GM19372 (cell line): ENCODE measurements around the gene BLCAP.
"Not testable (repeated sequence)": the region's sequence is repeated elsewhere in the genome, so short reads cannot be mapped to it uniquely, and the experiment has no call there.

Experiments
- ATAC-seq: cut with Tn5 transposase; IDR thresholded peaks from one replicate; pipeline ENCODE4 v1.9.1; 2021; ENCODE audit warnings: mild to moderate bottlenecking, low read depth, moderate library complexity; ENCODE audit not compliant: unreplicated experiment

BLCAP gene

GRCh38 chr20:37527638-37528445 is at the start of gene BLCAP:
Gene BLCAP (minus strand): TSS chr20:37527876. CDS start chr20:37519174, 8,702 bp downstream.
- ATAC-seq = peak; percentile 66

GRCh38 chr20:37577436-37577835 is 49.8 kb upstream of the BLCAP start:
- ATAC-seq = not testable (repeated sequence)

- ATAC-seq = no peak
These were observed 49.2 kb upstream of the BLCAP start for GRCh38 chr20:37576911-37577310.

- ATAC-seq = no peak
These were observed 48.2 kb upstream of the BLCAP start for GRCh38 chr20:37575884-37576283.

GRCh38 chr20:37574199-37574890 is 46.7 kb upstream of the BLCAP start:
- no peak for ATAC-seq

GRCh38 chr20:37573626-37574198 is 46.0 kb upstream of the BLCAP start:
- no peak for ATAC-seq

GRCh38 chr20:37571033-37571432 is 43.4 kb upstream of the BLCAP start:
- no peak for ATAC-seq

- ATAC-seq = no peak
These were observed 42.7 kb upstream of the BLCAP start for GRCh38 chr20:37570419-37570818.

GRCh38 chr20:37567671-37568588 is 40.3 kb upstream of the BLCAP start:
- no peak for ATAC-seq

GRCh38 chr20:37567331-37567665 is 39.6 kb upstream of the BLCAP start:
- no peak for ATAC-seq

- no peak for ATAC-seq
These were observed 39.1 kb upstream of the BLCAP start for GRCh38 chr20:37566590-37567330.

GRCh38 chr20:37565134-37565811 is 37.6 kb upstream of the BLCAP start:
- ATAC-seq = no peak

GRCh38 chr20:37564388-37565133 is 36.9 kb upstream of the BLCAP start:
- ATAC-seq = no peak

- ATAC-seq = no peak
These were observed 36.3 kb upstream of the BLCAP start for GRCh38 chr20:37564016-37564387.

- no peak for ATAC-seq
These were observed 35.2 kb upstream of the BLCAP start for GRCh38 chr20:37562695-37563480.

GRCh38 chr20:37560629-37561028 is 33.0 kb upstream of the BLCAP start:
- no peak for ATAC-seq

GRCh38 chr20:37559312-37560027 is 31.8 kb upstream of the BLCAP start:
- ATAC-seq = no peak
